IPS DF 4.7 (cell line): Measurements from ENCODE around the gene LHFPL2.
"Not testable (repeated sequence)": the region's sequence is repeated elsewhere in the genome, so short reads cannot be mapped to it uniquely, and the experiment has no call there.

Experiments
- DNase-seq: peaks from one replicate; pipeline ENCODE4 v3.0.0-alpha.2; 2013; ENCODE audit warnings: low spot score; ENCODE audit errors: extremely low read depth

The LHFPL2 gene

GRCh38 chr5:78473751-78474150 lies 174.8 kb downstream of the LHFPL2 start:
- no peak for DNase-seq

- no peak for DNase-seq
Measured at GRCh38 chr5:78472469-78473106, 176.0 kb downstream of the LHFPL2 start.

- no peak for DNase-seq
Measured at GRCh38 chr5:78471896-78472295, 176.7 kb downstream of the LHFPL2 start.

- DNase-seq = no peak
Measured at GRCh38 chr5:78467752-78468357, 180.7 kb downstream of the LHFPL2 start.

- DNase-seq = no peak
Measured at GRCh38 chr5:78467140-78467539, 181.4 kb downstream of the LHFPL2 start.

- DNase-seq = no peak
Measured at GRCh38 chr5:78458843-78459242, 189.7 kb downstream of the LHFPL2 start.

- not testable (repeated sequence) for DNase-seq
Measured at GRCh38 chr5:78457507-78457906, 191.1 kb downstream of the LHFPL2 start.

GRCh38 chr5:78449103-78449502 lies 199.5 kb downstream of the LHFPL2 start:
- no peak for DNase-seq

- DNase-seq = no peak
Measured at GRCh38 chr5:78447775-78448424, 200.7 kb downstream of the LHFPL2 start.
